ENCODE data around the gene SORCS2. TPM values are rescaled to one million over a fixed set of nuclear protein-coding genes. Genes with fewer than 3 reads are reported as not detected.

SORCS2 gene
- total and polyA plus RNA-seq, 2 of the 4 experiments (the other 2 are of a cell fraction), result 0.36 to 0.62 TPM

- Histone ChIP-seq H4K20me1 (ENCODE audit: insufficient read depth, low read length) (no peaks in the 10 kb centered on the region; the same call in 1 of the 2 replicates), H3K79me1 (ENCODE audit: low read depth in 1 of 2, low read length in 2 of 2) (no peaks in the 10 kb centered on the region), H2AFZ (replicated peaks; ENCODE audit: low read length, poor library complexity) (no peak overlapping the region), H2AK5ac (ENCODE audit: low read depth, low read length) (no peak overlapping the region), H4K5ac (ENCODE audit: low read depth, low read length) (no peak overlapping the region), H2BK20ac (ENCODE audit: low read depth, low read length) (no peak overlapping the region), H3K56ac (ENCODE audit: extremely low read depth, insufficient read depth, low read length) (no peak overlapping the region), H3K9ac (ENCODE audit: low read depth, low read length) (no peak overlapping the region), H3K27me3 (ENCODE audit: control insufficient read depth, insufficient read depth, low read length) (peaks cover 52% of the 10 kb centered on the region), H3K9me3 (ENCODE audit: control insufficient read depth, insufficient read depth, low read length) (no peaks in the 10 kb centered on the region), H3K27ac (ENCODE audit: insufficient read depth, low read length) (no peak overlapping the region), H2AK9ac (replicated peaks; ENCODE audit: low read depth, low read length, poor library complexity) (no peak overlapping the region), H2BK5ac (ENCODE audit: low read depth, low read length, poor library complexity, severe bottlenecking) (no peak overlapping the region), H3K9me1 (ENCODE audit: insufficient read depth, low read length) (no peaks in the 10 kb centered on the region), H2BK120ac (ENCODE audit: low read depth, low read length) (no peak overlapping the region), H3K36me3 (ENCODE audit: control insufficient read depth, insufficient read depth, low read length) (no peaks in the 10 kb centered on the region), H3K14ac (replicated peaks; ENCODE audit: low read depth, low read length) (no peak overlapping the region), H3K4ac (ENCODE audit: low read depth, low read length) (no peak overlapping the region), H3K18ac (ENCODE audit: low read depth, low read length) (no peak overlapping the region), H4K91ac (ENCODE audit: insufficient read depth, low read depth, low read length) (no peak overlapping the region), H4K8ac (ENCODE audit: low read depth in 2 of 2, low read length in 2 of 2) (no peak overlapping the region), H2BK15ac (ENCODE audit: low read depth, low read length) (no peak overlapping the region), H3K4me3 (ENCODE audit: insufficient read depth, low read depth, low read length) (no peak overlapping the region), H3K4me2 (ENCODE audit: low read depth, low read length) (no peak overlapping the region), H3K4me1 (ENCODE audit: control insufficient read depth, insufficient read depth, low read length) (no peaks in the 10 kb centered on the region), H3K23ac (ENCODE audit: low read depth, low read length) (no peak overlapping the region)
- ChIA-PET CTCF (no interaction called here), POLR2A (ENCODE audit: unreplicated experiment) (no interaction called here)
- no TSS peak for BruUV-seq (replicated peaks)
- no peak for DNase-seq
- dilution Hi-C loops (cut with HindIII; ENCODE audit: low sequenced_read_pairs, unreplicated experiment) (no loop called here), intact Hi-C loops (cut with micrococcal nuclease) (no loop called here), in situ Hi-C loops (cut with MboI; ENCODE audit: low sequenced_read_pairs) (no loop called here)
- no peak for ATAC-seq (ENCODE audit: low read depth)
- no peak for TF ChIP-seq POLR2A (IDR thresholded peaks at IDR 0.05; ENCODE audit: low read depth, low read length)
- TF ChIP-seq SMC3 (IDR thresholded peaks at IDR 0.05; ENCODE audit: low read depth, low read length), result no peak
- no peak for TF ChIP-seq FOS (IDR thresholded peaks at IDR 0.05; ENCODE audit: low read depth, low read length)
- no peak for TF ChIP-seq ELK1 (IDR thresholded peaks at IDR 0.05; ENCODE audit: borderline replicate concordance, low read depth, low read length)
- WGBS, 2 experiments (ENCODE audit: extremely low coverage in 2 of 2, insufficient read length in 1 of 2), result 62% methylated on average over 3 of the region's 13 CpGs; no CpG with 5 or more reads in 1 of the 2 experiments
Measured at GRCh38 chr4:7369511-7369910, 177.2 kb downstream of the SORCS2 start.
